ACC112 (cell line): ENCODE data around the gene RBM39.

Source experiments
- H2AFZ ChIP-seq: fragments of 200-600 bp; sonication (generic); one replicate; pipeline ENCODE4 v1.6.0; 2017; ENCODE audit warnings: antibody characterized with exemption, low read length; ENCODE audit not compliant: unreplicated experiment
- H3K27ac ChIP-seq: fragments of 200-600 bp; sonication (generic); 2 replicates; pipeline ENCODE4 v1.5.1; 2014; ENCODE audit warnings: low read depth, mild to moderate bottlenecking, antibody characterized with exemption, low read length, moderate library complexity
- H3K27me3 ChIP-seq: fragments of 200-600 bp; sonication (generic); 2 replicates; pipeline ENCODE4 v1.6.1; 2014; ENCODE audit warnings: mild to moderate bottlenecking, antibody characterized with exemption, low read length, moderate library complexity, mixed read lengths; ENCODE audit not compliant: insufficient read depth
- H3K36me3 ChIP-seq: fragments of 200-600 bp; sonication (generic); 2 replicates; pipeline ENCODE4 v1.6.1; 2016; ENCODE audit warnings: mild to moderate bottlenecking, antibody characterized with exemption, low read length, moderate library complexity, mixed read lengths; ENCODE audit not compliant: insufficient read depth
- H3K4me1 ChIP-seq: fragments of 200-600 bp; sonication (generic); one replicate; pipeline ENCODE4 v1.6.1; 2016; ENCODE audit warnings: low read length, mixed read lengths; ENCODE audit not compliant: insufficient read depth, unreplicated experiment, control insufficient read depth
- H3K4me3 ChIP-seq: fragments of 200-600 bp; sonication (generic); 2 replicates; pipeline ENCODE4 v1.5.1; 2014; ENCODE audit warnings: mild to moderate bottlenecking, low read depth, low read length
- H3K79me2 ChIP-seq: fragments of 200-600 bp; sonication (generic); one replicate; pipeline ENCODE4 v1.6.0; 2016; ENCODE audit warnings: low read length; ENCODE audit not compliant: control insufficient read depth, unreplicated experiment, insufficient read depth

Gene RBM39

DNA sequence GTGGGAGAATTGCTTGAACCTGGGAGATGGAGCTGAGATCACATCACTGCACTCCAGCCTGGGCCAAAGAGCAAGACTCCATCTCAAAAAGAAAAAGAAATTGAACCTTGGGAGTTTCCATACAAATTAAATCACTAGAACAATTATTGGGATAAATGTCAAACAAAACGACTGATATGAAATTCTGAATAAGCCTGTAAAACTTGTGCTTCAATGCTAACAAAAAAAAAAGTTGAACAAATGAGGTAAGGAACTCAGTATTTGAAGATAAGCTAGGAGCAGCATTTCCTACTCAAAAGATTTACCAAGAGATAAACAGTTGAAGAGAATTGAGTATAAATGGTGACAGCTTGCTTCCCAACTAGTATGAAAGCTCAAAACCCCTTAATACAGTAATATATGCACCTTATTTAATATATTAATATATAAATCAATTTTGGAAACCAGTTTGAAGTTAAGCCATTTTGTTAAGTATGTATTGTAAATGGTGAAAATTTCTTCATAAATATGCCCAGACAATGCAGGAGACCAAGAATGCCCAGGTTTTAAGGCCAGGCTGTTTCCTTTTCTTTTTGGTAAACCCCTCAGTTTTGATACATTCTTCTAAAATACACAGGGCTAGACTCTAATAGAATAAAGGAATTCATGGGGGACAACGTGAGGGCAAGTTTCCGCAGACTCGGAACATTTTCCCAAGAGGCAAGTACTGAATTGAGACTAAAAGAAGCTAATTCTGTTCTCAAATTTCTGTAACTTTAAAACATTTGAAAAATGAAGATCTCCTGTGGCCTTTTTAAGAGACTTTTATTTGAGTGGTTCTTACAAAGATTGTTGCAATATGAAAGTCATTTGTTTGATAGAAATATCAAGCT lies 39.0 kb downstream of the RBM39 start:
- Histone ChIP-seq H3K4me3 (no peak overlapping the region), H3K4me1 (peaks cover 25% of the 10 kb centered on the region), H3K79me2 (peaks cover 35% of the 10 kb centered on the region), H3K27ac (peak overlapping the region; percentile 49), H2AFZ (no peak overlapping the region), H3K27me3 (no peaks in the 10 kb centered on the region), H3K36me3 (peaks cover 39% of the 10 kb centered on the region)

DNA sequence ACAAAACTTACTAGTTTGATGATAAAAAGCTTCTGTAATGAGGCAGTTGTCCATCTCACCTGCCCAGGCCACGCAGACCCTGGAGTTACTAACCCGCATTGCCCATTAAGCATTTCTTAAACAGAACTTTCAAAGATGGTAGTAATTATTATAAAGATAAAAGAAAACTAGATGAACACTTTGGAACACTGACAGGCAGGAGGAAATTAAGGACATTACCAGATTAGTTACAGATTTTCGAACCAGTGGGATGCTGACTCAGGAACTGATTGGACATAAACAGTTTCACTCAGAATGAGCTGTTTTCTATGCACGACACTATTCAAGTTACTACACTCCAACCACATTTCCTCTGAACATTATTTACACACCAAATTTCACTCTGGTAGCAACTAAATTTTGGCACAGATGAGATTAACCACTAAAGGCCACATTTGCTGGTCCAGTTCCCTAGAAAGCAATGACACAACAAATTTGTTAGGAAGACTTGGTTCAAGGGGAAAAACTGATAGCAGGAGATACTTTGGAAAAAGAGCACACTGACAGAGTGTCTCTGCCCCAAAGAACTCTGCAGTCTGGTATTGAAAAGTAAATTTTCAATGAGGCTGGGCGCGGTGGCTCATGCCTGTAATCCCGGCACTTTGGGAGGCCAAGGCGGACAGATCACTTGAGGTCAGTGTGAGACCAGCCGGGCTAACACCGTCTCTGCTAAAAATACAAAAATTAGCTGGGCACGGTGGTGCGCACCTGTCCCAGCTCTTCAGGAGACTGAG lies 39.8 kb downstream of the RBM39 start:
- peaks cover 33% of the 10 kb centered on the region for H3K36me3 ChIP-seq
- no peak overlapping the region for H3K4me3 ChIP-seq
- peak overlapping the region; percentile 49 for H3K27ac ChIP-seq
- peaks cover 33% of the 10 kb centered on the region for H3K4me1 ChIP-seq
- no peak overlapping the region for H2AFZ ChIP-seq
- no peaks in the 10 kb centered on the region for H3K27me3 ChIP-seq
- H3K79me2 ChIP-seq: peaks cover 37% of the 10 kb centered on the region

DNA sequence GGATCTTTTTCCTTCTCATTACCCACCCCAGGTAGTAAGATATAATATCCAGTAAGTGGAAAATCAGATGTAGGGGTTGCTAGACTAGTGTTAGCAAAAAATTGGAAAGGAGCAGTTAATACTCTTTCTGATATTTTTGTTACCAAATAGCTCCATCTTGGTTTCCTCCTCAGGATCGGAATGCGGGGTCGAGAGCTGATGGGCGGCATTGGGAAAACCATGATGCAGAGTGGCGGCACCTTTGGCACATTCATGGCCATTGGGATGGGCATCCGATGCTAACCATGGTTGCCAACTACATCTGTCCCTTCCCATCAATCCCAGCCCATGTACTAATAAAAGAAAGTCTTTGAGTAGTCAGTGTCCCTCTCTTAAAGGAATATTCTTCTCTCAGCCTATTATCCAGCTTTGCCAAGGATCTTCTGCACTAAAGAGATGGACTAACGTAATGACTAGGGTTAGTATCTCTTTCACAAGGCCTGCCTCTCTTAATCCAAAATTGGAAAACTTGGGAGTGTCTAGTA lies 41.4 kb downstream of the RBM39 start:
- Histone ChIP-seq H3K27ac (peak overlapping the region; percentile 84), H3K27me3 (no peaks in the 10 kb centered on the region), H2AFZ (no peak overlapping the region), H3K4me3 (peak overlapping the region; percentile 93), H3K36me3 (peaks cover 26% of the 10 kb centered on the region), H3K4me1 (peaks cover 33% of the 10 kb centered on the region), H3K79me2 (peaks cover 34% of the 10 kb centered on the region)

DNA sequence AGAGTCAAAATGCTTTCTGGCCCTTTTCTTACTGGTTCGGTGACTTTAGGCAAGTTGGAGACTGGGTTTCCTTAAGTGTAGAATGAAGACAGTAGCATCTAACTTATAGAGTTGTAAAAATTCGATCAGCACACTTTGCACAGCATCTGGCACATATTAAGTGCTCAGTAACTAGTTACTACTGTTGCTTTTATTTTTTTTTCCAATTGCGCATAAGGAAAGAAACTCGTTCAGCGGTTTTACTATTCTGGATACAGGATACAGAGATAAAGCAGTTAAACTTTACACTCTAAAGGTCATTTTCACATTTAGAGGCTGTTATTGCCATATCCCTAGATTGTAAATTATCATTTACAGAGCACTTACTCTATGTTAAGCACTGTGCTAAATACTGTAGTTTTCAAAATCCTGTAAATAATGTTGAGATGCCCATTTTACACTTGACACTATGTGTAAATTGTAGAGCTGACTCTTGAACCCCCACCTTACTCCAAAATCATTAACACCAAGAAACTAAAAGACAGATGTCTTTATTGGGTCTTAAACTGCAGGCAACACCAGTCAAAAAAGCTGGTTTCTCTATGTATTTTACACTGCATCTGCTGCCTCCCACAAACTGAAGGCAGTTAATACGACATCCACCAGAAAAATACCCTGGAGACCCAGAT lies 42.0 kb downstream of the RBM39 start:
- Histone ChIP-seq H3K27ac (peak overlapping the region; percentile 84), H3K4me3 (peak overlapping the region; percentile 93), H3K4me1 (peaks cover 33% of the 10 kb centered on the region), H2AFZ (peak overlapping the region; percentile 66), H3K79me2 (peaks cover 31% of the 10 kb centered on the region), H3K36me3 (peaks cover 24% of the 10 kb centered on the region), H3K27me3 (no peaks in the 10 kb centered on the region)

DNA sequence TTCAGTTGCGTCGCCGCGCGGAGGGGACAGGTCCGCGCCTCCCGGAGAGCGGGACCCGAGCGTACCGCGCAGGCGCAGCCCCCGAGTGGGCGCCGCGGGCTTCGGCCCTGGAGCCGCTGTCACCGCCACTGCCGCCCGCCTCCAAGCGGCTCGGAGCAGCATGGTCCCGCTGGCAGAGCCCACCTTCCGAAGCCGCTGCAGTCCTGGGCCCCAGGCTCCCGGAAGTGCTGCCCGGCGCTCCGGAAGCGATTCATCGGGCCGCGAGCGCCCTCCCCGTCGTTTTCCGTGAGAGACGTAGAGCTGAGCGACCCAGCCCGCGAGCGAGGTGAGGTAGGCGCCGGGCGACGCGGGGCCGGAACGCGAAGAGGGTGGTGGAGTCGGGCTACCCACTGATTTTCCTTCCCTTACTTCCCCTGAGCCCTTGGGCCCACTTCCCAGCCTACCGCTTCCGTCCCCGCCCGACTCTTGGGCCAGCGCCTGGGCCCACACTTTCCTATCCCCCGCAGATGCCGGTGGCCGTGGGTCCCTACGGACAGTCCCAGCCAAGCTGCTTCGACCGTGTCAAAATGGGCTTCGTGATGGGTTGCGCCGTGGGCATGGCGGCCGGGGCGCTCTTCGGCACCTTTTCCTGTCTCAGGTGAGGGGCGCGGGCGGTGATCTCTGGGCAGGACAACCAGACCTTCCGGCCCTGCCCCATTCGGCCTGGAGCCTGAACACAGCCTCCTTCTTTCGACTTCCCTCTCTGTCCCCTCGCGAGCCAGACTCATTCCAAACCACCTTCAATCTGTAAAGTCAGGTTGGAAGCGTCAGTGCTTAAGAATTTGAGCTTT lies 42.7 kb downstream of the RBM39 start, which contains the start of the genes NFS1 and ROMO1:
Gene NFS1, minus strand, starts transcription at position 226 of the 830 bp plus-strand sequence. Its CDS starts 64 bp downstream, at position 162.
Gene ROMO1, plus strand, starts transcription at position 279 of the 830 bp plus-strand sequence. Its CDS starts 228 bp downstream, at position 507.
- peak within 1 kb of the TSS; percentile 93 for H3K4me3 ChIP-seq
- peaks cover 19% of the 10 kb centered on the region for H3K36me3 ChIP-seq
- H3K79me2 ChIP-seq: peaks cover 31% of the 10 kb centered on the region
- H3K27ac ChIP-seq: peak within 1 kb of the TSS; percentile 84
- peaks cover 28% of the 10 kb centered on the region for H3K4me1 ChIP-seq
- peak within 1 kb of the TSS; percentile 85 for H2AFZ ChIP-seq
- H3K27me3 ChIP-seq: no peaks in the 10 kb centered on the region

- Histone ChIP-seq H3K4me1 (peaks cover 28% of the 10 kb centered on the region), H2AFZ (peak overlapping the region; percentile 85), H3K79me2 (peaks cover 31% of the 10 kb centered on the region), H3K4me3 (peak overlapping the region; percentile 93), H3K36me3 (peaks cover 10% of the 10 kb centered on the region), H3K27ac (peak overlapping the region; percentile 84; the same call in 1 of the 2 replicates), H3K27me3 (no peaks in the 10 kb centered on the region)
These were observed 43.5 kb downstream of the RBM39 start for GRCh38 chr20:35698298-35699126.

DNA sequence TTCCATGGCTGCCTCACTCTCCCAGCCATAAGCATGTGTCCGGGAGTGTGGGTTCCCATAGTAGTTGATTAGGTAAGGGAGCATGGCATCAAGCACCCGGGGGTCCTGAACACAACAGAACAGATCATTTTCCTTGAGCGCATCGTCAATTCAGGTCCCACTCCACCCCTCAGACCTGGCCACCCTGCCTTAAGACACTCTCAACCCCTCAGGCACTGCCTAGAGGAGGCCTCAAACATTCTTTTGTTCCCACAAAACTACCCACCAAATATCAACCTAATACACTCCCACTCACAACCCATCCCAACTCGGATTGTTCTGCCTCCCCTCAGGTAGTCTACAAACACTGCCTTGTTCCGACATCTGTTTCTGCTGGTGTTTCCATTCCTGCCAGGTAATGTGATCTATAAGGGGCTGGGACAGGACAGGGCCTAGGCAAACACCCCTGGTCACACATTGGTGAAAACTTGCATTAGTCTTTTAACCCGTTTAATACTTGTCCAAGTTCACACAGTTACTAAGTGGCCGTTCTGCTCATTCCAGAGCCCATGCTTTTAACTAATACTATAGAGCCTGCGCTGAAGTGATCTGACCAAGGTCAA lies 44.3 kb downstream of the RBM39 start:
- Histone ChIP-seq H3K36me3 (peaks cover 5% of the 10 kb centered on the region; the same call in 1 of the 2 replicates), H2AFZ (peak overlapping the region; percentile 85), H3K4me3 (peak overlapping the region; percentile 93), H3K79me2 (peaks cover 31% of the 10 kb centered on the region), H3K27me3 (no peaks in the 10 kb centered on the region), H3K27ac (no peak overlapping the region), H3K4me1 (peaks cover 26% of the 10 kb centered on the region)

GRCh38 chr20:35695978-35696377 lies 46.1 kb downstream of the RBM39 start:
- H2AFZ ChIP-seq: no peak overlapping the region
- H3K4me3 ChIP-seq: no peak overlapping the region
- H3K36me3 ChIP-seq: peaks cover 4% of the 10 kb centered on the region; the same call in 1 of the 2 replicates
- H3K27ac ChIP-seq: no peak overlapping the region
- H3K4me1 ChIP-seq: peaks cover 18% of the 10 kb centered on the region
- no peaks in the 10 kb centered on the region for H3K27me3 ChIP-seq
- peaks cover 28% of the 10 kb centered on the region for H3K79me2 ChIP-seq
